GM18517 (cell line): ENCODE measurements around the gene ABAT.
"Not testable (repeated sequence)": the region's sequence is repeated elsewhere in the genome, so short reads cannot be mapped to it uniquely, and the experiment has no call there.

ENCODE experiments used
- ATAC-seq: cut with Tn5 transposase; IDR thresholded peaks from one replicate; pipeline ENCODE4 v1.9.1; 2021; ENCODE audit warnings: mild to moderate bottlenecking, moderate library complexity; ENCODE audit not compliant: unreplicated experiment

The ABAT gene

GRCh38 chr16:8678068-8678927 is 3.9 kb downstream of the ABAT start:
- no peak for ATAC-seq

- no peak for ATAC-seq
These were observed 4.7 kb downstream of the ABAT start for GRCh38 chr16:8679151-8679550.

GRCh38 chr16:8682551-8683259 is 8.3 kb downstream of the ABAT start:
- no peak for ATAC-seq

- ATAC-seq = no peak
These were observed 9.2 kb downstream of the ABAT start for GRCh38 chr16:8683640-8684039.

- no peak for ATAC-seq
These were observed 11.2 kb downstream of the ABAT start for GRCh38 chr16:8685617-8686016.

GRCh38 chr16:8686031-8686621 is 11.7 kb downstream of the ABAT start:
- ATAC-seq = no peak

- no peak for ATAC-seq
These were observed 12.5 kb downstream of the ABAT start for GRCh38 chr16:8686879-8687278.

GRCh38 chr16:8689686-8690085 is 15.3 kb downstream of the ABAT start:
- no peak for ATAC-seq

GRCh38 chr16:8691728-8692127 is 17.3 kb downstream of the ABAT start:
- ATAC-seq = no peak

GRCh38 chr16:8694795-8695728 is 20.6 kb downstream of the ABAT start:
- no peak for ATAC-seq

GRCh38 chr16:8696880-8697279 is 22.5 kb downstream of the ABAT start:
- ATAC-seq = no peak

- ATAC-seq = no peak
These were observed 23.5 kb downstream of the ABAT start for GRCh38 chr16:8697965-8698364.

GRCh38 chr16:8703693-8704092 is 29.3 kb downstream of the ABAT start:
- no peak for ATAC-seq

GRCh38 chr16:8704098-8704497 is 29.7 kb downstream of the ABAT start:
- ATAC-seq = no peak

GRCh38 chr16:8705100-8705822 is 30.8 kb downstream of the ABAT start:
- ATAC-seq = not testable (repeated sequence)

- ATAC-seq = no peak
These were observed 34.1 kb downstream of the ABAT start for GRCh38 chr16:8708536-8708935.

GRCh38 chr16:8712589-8713361 is 38.4 kb downstream of the ABAT start:
- ATAC-seq = no peak

- ATAC-seq = no peak
These were observed 39.3 kb downstream of the ABAT start for GRCh38 chr16:8713635-8714172.

- ATAC-seq = no peak
These were observed 39.8 kb downstream of the ABAT start for GRCh38 chr16:8714174-8714573.
